HepG2 (cell line): ENCODE measurements around the gene SPART. TPM values are rescaled to one million over a fixed set of nuclear protein-coding genes. Genes with fewer than 3 reads are reported as not detected.
"Not testable (repeated sequence)": the region's sequence is repeated elsewhere in the genome, so short reads cannot be mapped to it uniquely, and the experiment has no call there.

Source experiments
- ATAC-seq: fragments of 200-7000 bp; cut with Tn5 transposase; 3 replicates; pipeline ENCODE4 v1.9.1; 2020; ENCODE audit warnings: mild to moderate bottlenecking, moderate library complexity
- BruUV-seq: library from RNA; stranded (reverse); fragments of 400-500 nt; replicated peaks from 2 replicates; lab custom pipeline; 2021; lab: Mats Ljungman, UMichigan
- CTCF ChIA-PET: fragments of 300-600 bp; formaldehyde crosslinking; extraction: SDS; loops from one replicate; lab custom pipeline; 2021; ENCODE audit warnings: low total read pairs, inconsistent platforms, low intra/inter-chr PET ratio; lab: Yijun Ruan, JAX
- POLR2A ChIA-PET: fragments of 350-600 bp; sonication (Branson Sonifier 250); formaldehyde crosslinking; loops from one replicate; lab custom pipeline; 2020; ENCODE audit warnings: antibody characterized with exemption, inconsistent platforms; lab: Yijun Ruan, JAX
- DNase-seq: peaks from one replicate; pipeline ENCODE4 v3.0.0-alpha.2; 2015; ENCODE audit warnings: low spot score
- FAIRE-seq: peaks from 3 replicates; lab custom pipeline; 2011; peaks lifted over from hg19 to GRCh38; lab: Jason Lieb, UNC
- H2AFZ ChIP-seq: one replicate; pipeline ENCODE4 v1.6.1; 2011; ENCODE audit warnings: low read length, inconsistent platforms
- H3K27ac ChIP-seq: fragments of 300-600 bp; 3 replicates; pipeline ENCODE4 v1.8.0; 2011; ENCODE audit warnings: mixed run types, mild to moderate bottlenecking, mixed read lengths, low read length, inconsistent platforms; ENCODE audit not compliant: insufficient read depth; ENCODE audit errors: extremely low read length
- H3K27me3 ChIP-seq, 2 experiments: fragments of 200-600 bp in 1 of 2; 2 replicates in 1 of 2; 3 replicates in 1 of 2; pipeline versions ENCODE4 v1.6.0 to v1.8.0; 2011; ENCODE audit warnings: low read length in 2 of 2, mild to moderate bottlenecking in 2 of 2, moderate library complexity in 2 of 2, inconsistent platforms in 1 of 2; ENCODE audit not compliant: insufficient read depth in 2 of 2, control insufficient read depth in 1 of 2
- H3K36me3 ChIP-seq, 2 experiments: fragments of 200-600 bp in 1 of 2; replicated peaks in 1 of 2; 2 replicates in 1 of 2; 3 replicates in 1 of 2; pipeline versions ENCODE4 v1.5.1 to v1.8.0; 2011; ENCODE audit warnings: low read length in 2 of 2, inconsistent platforms in 1 of 2; ENCODE audit not compliant: insufficient read depth in 2 of 2, control insufficient read depth in 1 of 2
- H3K4me1 ChIP-seq: 2 replicates; pipeline ENCODE4 v1.5.1; 2012; ENCODE audit warnings: low read length, inconsistent platforms; ENCODE audit not compliant: insufficient read depth
- H3K4me2 ChIP-seq: 2 replicates; pipeline ENCODE4 v1.6.0; 2011; ENCODE audit warnings: low read depth, low read length, inconsistent platforms
- H3K4me3 ChIP-seq, 3 experiments: fragments of 200-600 bp in 1 of 3; sonication (generic), shearing (Covaris generic) in 1 of 3; replicated peaks in 1 of 3; 2 replicates each; pipeline ENCODE4 v1.5.1; 2011 to 2016; ENCODE audit warnings: low read length in 3 of 3, inconsistent platforms in 2 of 3, low read depth in 2 of 3, mild to moderate bottlenecking in 2 of 3, control low read depth in 1 of 3, mixed read lengths in 1 of 3; ENCODE audit not compliant: insufficient read depth in 1 of 3
- H3K79me2 ChIP-seq: one replicate; pipeline ENCODE4 v1.6.1; 2011; ENCODE audit warnings: low read length, inconsistent platforms; ENCODE audit not compliant: insufficient read depth
- H3K9ac ChIP-seq: 2 replicates; pipeline ENCODE4 v1.6.0; 2011; ENCODE audit warnings: mild to moderate bottlenecking, low read depth, low read length, inconsistent platforms; ENCODE audit not compliant: insufficient read depth
- H3K9me3 ChIP-seq: 2 replicates; pipeline ENCODE4 v1.5.1; 2012; ENCODE audit warnings: mild to moderate bottlenecking, low read length
- H4K20me1 ChIP-seq: 2 replicates; pipeline ENCODE4 v1.6.0; 2011; ENCODE audit warnings: inconsistent platforms, mild to moderate bottlenecking, low read length, moderate library complexity; ENCODE audit not compliant: insufficient read depth
- MAFG ChIP-seq: sonication (generic); formaldehyde crosslinking; IDR thresholded peaks from 2 replicates; pipeline ENCODE4 v1.5.1; 2020; ENCODE audit warnings: mild to moderate bottlenecking, missing genetic modification reagents
- MLLT10 ChIP-seq: sonication (generic); formaldehyde crosslinking; IDR thresholded peaks from 2 replicates; pipeline ENCODE4 v1.4.0; 2020; ENCODE audit warnings: missing genetic modification reagents
- SRY ChIP-seq: sonication (generic); formaldehyde crosslinking; IDR thresholded peaks from 2 replicates; pipeline ENCODE4 v1.8.0; 2022; ENCODE audit warnings: mild to moderate bottlenecking, missing genetic modification reagents
- TMF1 ChIP-seq: sonication (generic); formaldehyde crosslinking; IDR thresholded peaks from 2 replicates; pipeline ENCODE4 v1.8.1; 2022; ENCODE audit warnings: low read depth, missing genetic modification reagents
- WGBS: methylation state at CpG from one replicate; pipeline ENCODE4 v1.1.6; 2017; ENCODE audit warnings: low lambda C conversion rate; 5-methylcytosine and 5-hydroxymethylcytosine counted together
- in situ Hi-C: cut with HindIII; loops from 2 replicates; pipeline ENCODE4 v1.10.0; 2017; ENCODE audit warnings: low pct_unique_long_range_greater_than_20kb; ENCODE audit not compliant: extremely low pct_ligation_motif_present
- intact Hi-C: fragments of 100-400 bp; cut with micrococcal nuclease; formaldehyde crosslinking; loops from one replicate; pipeline ENCODE4 v1.10.0; 2022; ENCODE audit not compliant: unreplicated experiment
- polyA plus RNA-seq, 8 experiments: library from polyadenylated mRNA; depleted of rRNA in 3 of 8; stranded (reverse) in 7 of 8; unstranded in 1 of 8; fragments of >200 nt; fragmentation: Illumina TruSeq in 4 of 8; extraction: Trizol in 4 of 8; gene quantifications; 2 replicates each; pipeline versions ENCODE4 v1.2.1 to v1.2.3, GENCODE V29; 2011 to 2016; ENCODE audit warnings: low read depth in 4 of 8, missing spikeins in 1 of 8, mixed read lengths in 1 of 8; ENCODE audit not compliant: insufficient read depth in 1 of 8
- total RNA-seq, 5 experiments: library from RNA; depleted of rRNA; stranded (reverse); fragments of >200 nt; fragmentation: Illumina TruSeq; extraction: Trizol; gene quantifications; 2 replicates each; pipeline ENCODE4 v1.2.3, GENCODE V29; 2016; ENCODE audit warnings: low read depth in 1 of 5
- TF ChIP-seq, protein P1 (sequence below): sonication (generic); formaldehyde crosslinking; IDR thresholded peaks from 2 replicates; pipeline ENCODE4 v1.8.0; 2022; ENCODE audit warnings: missing genetic modification reagents, mild to moderate bottlenecking, borderline replicate concordance

SPART gene
- total and polyA plus RNA-seq, 2 of the 13 experiments (the other 11 are each of a cell fraction or from before 2014, with no cell fraction given), result 8.9 to 28.8 TPM

GRCh38 chr13:36323408-36323807 lies 22.8 kb downstream of the SPART start (continued):
- no peak for TF ChIP-seq SRY
- TF ChIP-seq TMF1 (CRISPR knock-in tag), result no peak
- no peak for TF ChIP-seq MLLT10
- TF ChIP-seq, protein P1, sequence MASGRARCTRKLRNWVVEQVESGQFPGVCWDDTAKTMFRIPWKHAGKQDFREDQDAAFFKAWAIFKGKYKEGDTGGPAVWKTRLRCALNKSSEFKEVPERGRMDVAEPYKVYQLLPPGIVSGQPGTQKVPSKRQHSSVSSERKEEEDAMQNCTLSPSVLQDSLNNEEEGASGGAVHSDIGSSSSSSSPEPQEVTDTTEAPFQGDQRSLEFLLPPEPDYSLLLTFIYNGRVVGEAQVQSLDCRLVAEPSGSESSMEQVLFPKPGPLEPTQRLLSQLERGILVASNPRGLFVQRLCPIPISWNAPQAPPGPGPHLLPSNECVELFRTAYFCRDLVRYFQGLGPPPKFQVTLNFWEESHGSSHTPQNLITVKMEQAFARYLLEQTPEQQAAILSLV (CRISPR knock-in tag), result no peak
- no peak for TF ChIP-seq MAFG (CRISPR knock-in tag)

DNA sequence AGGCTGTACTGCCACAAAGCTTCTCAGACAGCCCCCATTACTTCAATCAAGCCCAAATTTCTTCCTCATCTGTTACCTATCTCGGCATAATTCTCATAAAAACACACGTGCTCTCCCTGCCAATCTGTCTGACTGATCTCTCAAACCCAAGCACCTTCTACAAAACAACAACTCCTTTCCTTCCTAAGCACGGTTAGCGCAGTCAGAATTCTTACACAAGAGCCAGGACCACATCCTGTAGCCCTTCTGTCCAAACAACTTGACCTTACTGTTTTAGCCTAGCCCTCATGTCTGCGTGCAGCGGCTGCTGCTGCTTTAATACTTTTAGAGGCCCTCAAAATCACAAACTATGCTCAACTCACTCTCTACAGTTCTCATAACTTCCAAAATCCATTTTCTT lies 26.4 kb downstream of the SPART start:
- H2AFZ ChIP-seq, intact Hi-C loops, DNase-seq, FAIRE-seq, H3K79me2 ChIP-seq, H3K9me3 ChIP-seq, ATAC-seq, POLR2A ChIA-PET, H3K4me2 ChIP-seq, H3K9ac ChIP-seq, H4K20me1 ChIP-seq, H3K4me3 ChIP-seq, BruUV-seq, H3K27ac ChIP-seq, in situ Hi-C loops, CTCF ChIA-PET, H3K27me3 ChIP-seq: not testable (repeated sequence)
- 0 out of 5 replicates have a peak, but pooled peaks cover 0 to 13% of the 10 kb centered on the region in 2 experiments for H3K36me3 ChIP-seq
- 0 out of 2 replicates have a peak, but pooled peaks cover 10% of the 10 kb centered on the region for H3K4me1 ChIP-seq
- 30% methylated on average over 6 of the region's 6 CpGs for WGBS
